ENCODE results near the gene GFER. TPM values are rescaled to one million over a fixed set of nuclear protein-coding genes. Genes with fewer than 3 reads are reported as not detected.

The GFER gene
- total and polyA plus RNA-seq, 9 of the 15 experiments (the other 6 are each of a cell fraction or from before 2014, with no cell fraction given): 4.3 to 53.7 (median 19.8) TPM

DNA sequence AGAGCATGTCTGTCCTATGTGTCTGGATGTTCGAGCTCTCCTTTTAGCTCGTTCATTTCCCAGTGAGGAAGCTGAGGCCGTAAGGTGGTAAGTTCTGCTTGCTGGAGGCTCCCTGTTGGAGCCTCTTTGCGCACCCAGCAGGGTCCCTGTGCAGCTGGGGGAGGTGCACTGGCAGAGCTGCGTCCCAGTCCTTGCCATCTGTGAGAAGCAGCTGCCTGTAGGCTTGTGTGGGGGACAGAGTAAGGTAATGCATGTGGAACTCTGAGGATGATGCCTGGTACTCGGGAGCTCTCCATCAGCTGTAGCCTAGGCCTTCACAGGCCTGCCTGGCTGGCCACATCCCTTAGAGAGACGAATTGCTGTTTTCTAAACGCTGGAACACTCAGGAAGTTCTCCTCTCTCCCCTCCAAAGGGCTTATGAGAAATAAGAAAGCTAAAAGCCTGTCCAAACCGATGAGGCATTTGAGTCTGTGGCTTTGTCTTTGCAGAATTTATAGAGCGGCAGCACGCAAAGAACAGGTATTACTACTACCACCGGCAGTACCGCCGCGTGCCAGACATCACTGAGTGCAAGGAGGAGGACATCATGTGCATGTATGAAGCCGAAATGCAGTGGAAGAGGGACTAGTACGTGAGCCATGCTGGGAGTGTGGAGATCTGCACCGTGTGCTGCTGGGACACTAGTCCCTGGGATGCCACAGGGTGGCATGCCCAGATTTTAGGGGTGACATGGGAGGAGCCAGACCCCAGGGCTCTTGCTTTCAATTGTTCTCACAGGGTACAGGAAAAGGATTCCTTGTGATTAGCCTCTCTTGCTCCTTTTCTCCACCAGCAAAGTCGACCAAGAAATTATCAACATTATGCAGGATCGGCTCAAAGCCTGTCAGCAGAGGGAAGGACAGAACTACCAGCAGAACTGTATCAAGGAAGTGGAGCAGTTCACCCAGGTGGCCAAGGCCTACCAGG is 23.0 kb upstream of the GFER start (continued):
- TF ChIP-seq RFX5 (IDR thresholded peaks at IDR 0.05; ENCODE audit: low read depth, low read length) (no peak), SREBF2 (CRISPR knock-in tag; IDR thresholded peaks at IDR 0.05) (no peak), MEF2D (tag; conservative IDR thresholded peaks at IDR 0.05; ENCODE audit: low read depth) (no peak), CREM (IDR thresholded peaks at IDR 0.05; ENCODE audit: low read depth) (no peak), NCOA1 (IDR thresholded peaks at IDR 0.05; ENCODE audit: low read depth) (no peak), FIP1L1 (IDR thresholded peaks at IDR 0.05; ENCODE audit: low read depth, low read length, poor library complexity, severe bottlenecking) (no peak), SMAD1 (IDR thresholded peaks at IDR 0.05; ENCODE audit: low read depth, low read length, partially characterized antibody) (no peak), ATF6 (CRISPR knock-in tag; IDR thresholded peaks at IDR 0.05) (no peak), TEAD2 (tag; IDR thresholded peaks at IDR 0.05) (no peak), CGGBP1 (CRISPR knock-in tag; IDR thresholded peaks at IDR 0.05) (no peak), RFX7 (CRISPR knock-in tag; IDR thresholded peaks at IDR 0.05) (peak; percentile 79), TAF1 (IDR thresholded peaks at IDR 0.05; ENCODE audit: control insufficient read depth, extremely low read depth, insufficient read depth, low read length, severe bottlenecking) (peak; percentile 18), ETV5 (CRISPR knock-in tag; IDR thresholded peaks at IDR 0.05; ENCODE audit: low read depth) (no peak), ETV1 (tag; conservative IDR thresholded peaks at IDR 0.05; ENCODE audit: low read depth) (0 out of 2 replicates have a peak, but pooled peaks have one; percentile 22), MYBL2 (IDR thresholded peaks at IDR 0.05; ENCODE audit: low read depth) (no peak), MYBL2 (CRISPR knock-in tag; IDR thresholded peaks at IDR 0.05; ENCODE audit: borderline replicate concordance) (no peak), CBX5 (IDR thresholded peaks at IDR 0.05; ENCODE audit: borderline replicate concordance, low read depth) (no peak), E2F3 (CRISPR knock-in tag; IDR thresholded peaks at IDR 0.05) (no peak)
- TF ChIP-seq, protein P1, sequence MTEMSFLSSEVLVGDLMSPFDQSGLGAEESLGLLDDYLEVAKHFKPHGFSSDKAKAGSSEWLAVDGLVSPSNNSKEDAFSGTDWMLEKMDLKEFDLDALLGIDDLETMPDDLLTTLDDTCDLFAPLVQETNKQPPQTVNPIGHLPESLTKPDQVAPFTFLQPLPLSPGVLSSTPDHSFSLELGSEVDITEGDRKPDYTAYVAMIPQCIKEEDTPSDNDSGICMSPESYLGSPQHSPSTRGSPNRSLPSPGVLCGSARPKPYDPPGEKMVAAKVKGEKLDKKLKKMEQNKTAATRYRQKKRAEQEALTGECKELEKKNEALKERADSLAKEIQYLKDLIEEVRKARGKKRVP (CRISPR knock-in tag; IDR thresholded peaks at IDR 0.05): no peak
- TF ChIP-seq, protein P2, sequence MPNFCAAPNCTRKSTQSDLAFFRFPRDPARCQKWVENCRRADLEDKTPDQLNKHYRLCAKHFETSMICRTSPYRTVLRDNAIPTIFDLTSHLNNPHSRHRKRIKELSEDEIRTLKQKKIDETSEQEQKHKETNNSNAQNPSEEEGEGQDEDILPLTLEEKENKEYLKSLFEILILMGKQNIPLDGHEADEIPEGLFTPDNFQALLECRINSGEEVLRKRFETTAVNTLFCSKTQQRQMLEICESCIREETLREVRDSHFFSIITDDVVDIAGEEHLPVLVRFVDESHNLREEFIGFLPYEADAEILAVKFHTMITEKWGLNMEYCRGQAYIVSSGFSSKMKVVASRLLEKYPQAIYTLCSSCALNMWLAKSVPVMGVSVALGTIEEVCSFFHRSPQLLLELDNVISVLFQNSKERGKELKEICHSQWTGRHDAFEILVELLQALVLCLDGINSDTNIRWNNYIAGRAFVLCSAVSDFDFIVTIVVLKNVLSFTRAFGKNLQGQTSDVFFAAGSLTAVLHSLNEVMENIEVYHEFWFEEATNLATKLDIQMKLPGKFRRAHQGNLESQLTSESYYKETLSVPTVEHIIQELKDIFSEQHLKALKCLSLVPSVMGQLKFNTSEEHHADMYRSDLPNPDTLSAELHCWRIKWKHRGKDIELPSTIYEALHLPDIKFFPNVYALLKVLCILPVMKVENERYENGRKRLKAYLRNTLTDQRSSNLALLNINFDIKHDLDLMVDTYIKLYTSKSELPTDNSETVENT (CRISPR knock-in tag; IDR thresholded peaks at IDR 0.05): peak; percentile 81; the same call in 1 of the 2 replicates
- TF ChIP-seq, protein P3, sequence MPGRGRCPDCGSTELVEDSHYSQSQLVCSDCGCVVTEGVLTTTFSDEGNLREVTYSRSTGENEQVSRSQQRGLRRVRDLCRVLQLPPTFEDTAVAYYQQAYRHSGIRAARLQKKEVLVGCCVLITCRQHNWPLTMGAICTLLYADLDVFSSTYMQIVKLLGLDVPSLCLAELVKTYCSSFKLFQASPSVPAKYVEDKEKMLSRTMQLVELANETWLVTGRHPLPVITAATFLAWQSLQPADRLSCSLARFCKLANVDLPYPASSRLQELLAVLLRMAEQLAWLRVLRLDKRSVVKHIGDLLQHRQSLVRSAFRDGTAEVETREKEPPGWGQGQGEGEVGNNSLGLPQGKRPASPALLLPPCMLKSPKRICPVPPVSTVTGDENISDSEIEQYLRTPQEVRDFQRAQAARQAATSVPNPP (IDR thresholded peaks at IDR 0.05; ENCODE audit: borderline replicate concordance, insufficient read depth, insufficient read length): no peak
